Measurements from ENCODE around the gene ZNF341. TPM values are rescaled to one million over a fixed set of nuclear protein-coding genes. Genes with fewer than 3 reads are reported as not detected.

ZNF341 gene
- total RNA-seq, 1 donor: 1.1 TPM

- Histone ChIP-seq H3K4me1 (ENCODE audit: insufficient read depth, low read length) (no peaks in the 10 kb centered on the region), H3K36me3 (ENCODE audit: insufficient read depth, low read length) (peaks cover 5% of the 10 kb centered on the region), H3K4me2 (ENCODE audit: insufficient read depth, low read length) (no peak overlapping the region), H3K4me3 (ENCODE audit: insufficient read depth, low read length) (no peak overlapping the region), H3K27ac (ENCODE audit: low read depth, low read length) (no peak overlapping the region), H4K20me1 (ENCODE audit: insufficient read depth, low read length) (peaks cover 96% of the 10 kb centered on the region), H2AFZ (ENCODE audit: low read length) (no peak overlapping the region), H3K27me3 (ENCODE audit: insufficient read depth, low read length) (no peaks in the 10 kb centered on the region), H3K79me2 (ENCODE audit: insufficient read depth, low read length) (peaks cover 100% of the 10 kb centered on the region), H3K9me3 (ENCODE audit: low read depth, low read length) (no peaks in the 10 kb centered on the region)
- no peak for DNase-seq (ENCODE audit: insufficient read length, low spot score, missing footprints)
- no peak for TF ChIP-seq CTCF (IDR thresholded peaks at IDR 0.05; ENCODE audit: extremely low read depth, low read depth, low read length)
These were observed 104.5 kb downstream of the ZNF341 start for GRCh38 chr20:33836277-33836676.

GRCh38 chr20:33837096-33837830 lies 105.5 kb downstream of the ZNF341 start:
- no peak overlapping the region for H2AFZ ChIP-seq (ENCODE audit: low read length)
- no peak for DNase-seq (ENCODE audit: insufficient read length, low spot score, missing footprints)
- no peaks in the 10 kb centered on the region for H3K4me1 ChIP-seq (ENCODE audit: insufficient read depth, low read length)
- H3K27me3 ChIP-seq (ENCODE audit: insufficient read depth, low read length): no peaks in the 10 kb centered on the region
- no peak overlapping the region for H3K27ac ChIP-seq (ENCODE audit: low read depth, low read length)
- H3K9me3 ChIP-seq (ENCODE audit: low read depth, low read length): no peaks in the 10 kb centered on the region
- H3K36me3 ChIP-seq (ENCODE audit: insufficient read depth, low read length): peaks cover 3% of the 10 kb centered on the region
- no peak for TF ChIP-seq CTCF (IDR thresholded peaks at IDR 0.05; ENCODE audit: extremely low read depth, low read depth, low read length)
- H3K79me2 ChIP-seq (ENCODE audit: insufficient read depth, low read length): peaks cover 100% of the 10 kb centered on the region
- H4K20me1 ChIP-seq (ENCODE audit: insufficient read depth, low read length): peaks cover 96% of the 10 kb centered on the region
- no peak overlapping the region for H3K4me3 ChIP-seq (ENCODE audit: insufficient read depth, low read length)
- H3K4me2 ChIP-seq (ENCODE audit: insufficient read depth, low read length): no peak overlapping the region

- Histone ChIP-seq H4K20me1 (ENCODE audit: insufficient read depth, low read length) (peaks cover 99% of the 10 kb centered on the region), H3K27ac (ENCODE audit: low read depth, low read length) (no peak overlapping the region), H3K27me3 (ENCODE audit: insufficient read depth, low read length) (no peaks in the 10 kb centered on the region), H3K4me2 (ENCODE audit: insufficient read depth, low read length) (no peak overlapping the region), H3K4me1 (ENCODE audit: insufficient read depth, low read length) (peaks cover 9% of the 10 kb centered on the region), H3K4me3 (ENCODE audit: insufficient read depth, low read length) (no peak overlapping the region), H3K36me3 (ENCODE audit: insufficient read depth, low read length) (no peaks in the 10 kb centered on the region), H2AFZ (ENCODE audit: low read length) (no peak overlapping the region), H3K79me2 (ENCODE audit: insufficient read depth, low read length) (peaks cover 100% of the 10 kb centered on the region), H3K9me3 (ENCODE audit: low read depth, low read length) (no peaks in the 10 kb centered on the region)
- no peak for TF ChIP-seq CTCF (IDR thresholded peaks at IDR 0.05; ENCODE audit: extremely low read depth, low read depth, low read length)
- no peak for DNase-seq (ENCODE audit: insufficient read length, low spot score, missing footprints)
These were observed 106.5 kb downstream of the ZNF341 start for GRCh38 chr20:33838035-33838864.

- no peaks in the 10 kb centered on the region for H3K9me3 ChIP-seq (ENCODE audit: low read depth, low read length)
- no peak overlapping the region for H2AFZ ChIP-seq (ENCODE audit: low read length)
- H3K79me2 ChIP-seq (ENCODE audit: insufficient read depth, low read length): peaks cover 100% of the 10 kb centered on the region
- no peak overlapping the region for H3K4me2 ChIP-seq (ENCODE audit: insufficient read depth, low read length)
- peaks cover 19% of the 10 kb centered on the region for H3K4me1 ChIP-seq (ENCODE audit: insufficient read depth, low read length)
- H4K20me1 ChIP-seq (ENCODE audit: insufficient read depth, low read length): peaks cover 99% of the 10 kb centered on the region
- no peak overlapping the region for H3K4me3 ChIP-seq (ENCODE audit: insufficient read depth, low read length)
- no peak for DNase-seq (ENCODE audit: insufficient read length, low spot score, missing footprints)
- no peak overlapping the region for H3K27ac ChIP-seq (ENCODE audit: low read depth, low read length)
- TF ChIP-seq CTCF (IDR thresholded peaks at IDR 0.05; ENCODE audit: extremely low read depth, low read depth, low read length): no peak
- no peaks in the 10 kb centered on the region for H3K27me3 ChIP-seq (ENCODE audit: insufficient read depth, low read length)
- H3K36me3 ChIP-seq (ENCODE audit: insufficient read depth, low read length): no peaks in the 10 kb centered on the region
These were observed 107.8 kb downstream of the ZNF341 start for GRCh38 chr20:33839591-33839990.
